ENCODE results near the gene NUP62.
"Not testable (repeated sequence)": the region's sequence is repeated elsewhere in the genome, so short reads cannot be mapped to it uniquely, and the experiment has no call there.

- TF ChIP-seq TCF7L2 (IDR thresholded peaks at IDR 0.05; ENCODE audit: borderline replicate concordance, extremely low read depth, insufficient read depth, insufficient read length); CTCF (IDR thresholded peaks at IDR 0.05 in 2 of 3, conservative IDR thresholded peaks at IDR 0.05 in 1 of 3; ENCODE audit: borderline replicate concordance in 1 of 3, insufficient read depth in 1 of 3, low read depth in 2 of 3, low read length in 2 of 3); EZH2phosphoT487 (IDR thresholded peaks at IDR 0.05; ENCODE audit: borderline replicate concordance): not testable (repeated sequence)
Measured at GRCh38 chr19:49959892-49960291, 30.6 kb upstream of the NUP62 start.
